Ascending aorta (tissue), 2 donors: Measurements from ENCODE around the gene HAUS3. TPM values are rescaled to one million over a fixed set of nuclear protein-coding genes. Genes with fewer than 3 reads are reported as not detected.

Source experiments
- DNase-seq, 2 donors: peaks; one replicate each; pipeline ENCODE4 v3.0.0-alpha.2; 2019; ENCODE audit warnings: low spot score in 2 of 2
- H3K27ac ChIP-seq, 2 donors: fragments of 200-600 bp; sonication (generic); one replicate each; pipeline ENCODE4 v1.5.1; 2016 to 2017; ENCODE audit warnings: mild to moderate bottlenecking in 1 of 2
- H3K27me3 ChIP-seq: fragments of 200-600 bp; sonication (generic); one replicate; pipeline ENCODE4 v1.5.1; 2017
- H3K36me3 ChIP-seq, 2 donors: fragments of 200-600 bp; sonication (generic); one replicate each; pipeline ENCODE4 v1.5.1; 2016
- H3K4me1 ChIP-seq, 2 donors: fragments of 200-600 bp; sonication (generic); one replicate each; pipeline ENCODE4 v1.5.1; 2016 to 2017; ENCODE audit warnings: mild to moderate bottlenecking in 1 of 2
- H3K4me3 ChIP-seq, 2 donors: fragments of 200-600 bp; sonication (generic); one replicate each; pipeline ENCODE4 v1.5.1; 2016 to 2017; ENCODE audit warnings: mild to moderate bottlenecking in 1 of 2
- H3K9me3 ChIP-seq, 2 donors: fragments of 200-600 bp; sonication (generic); one replicate each; pipeline ENCODE4 v1.5.1; 2016
- intact Hi-C: fragments of 100-400 bp; cut with DNase I; formaldehyde crosslinking; loops from one replicate; pipeline ENCODE4 v1.15.1; 2023
- total RNA-seq: library from RNA; depleted of rRNA; stranded (reverse); fragments of >200 nt; gene quantifications from one replicate; pipeline ENCODE4 v1.1.0, GENCODE V29; 2016
- TF ChIP-seq, protein P1 (sequence below), 3 experiments: fragments of 200-600 bp in 2 of 3; fragments of 450-650 bp in 1 of 3; sonication (generic) in 2 of 3; IDR thresholded peaks; one replicate each; pipeline ENCODE4 v1.5.1; 2016 to 2019; ENCODE audit warnings: antibody characterized with exemption in 3 of 3, mild to moderate bottlenecking in 1 of 3, moderate library complexity in 1 of 3

Gene HAUS3
- total RNA-seq, 1 donor from 2014 or later = 9.0 TPM

DNA sequence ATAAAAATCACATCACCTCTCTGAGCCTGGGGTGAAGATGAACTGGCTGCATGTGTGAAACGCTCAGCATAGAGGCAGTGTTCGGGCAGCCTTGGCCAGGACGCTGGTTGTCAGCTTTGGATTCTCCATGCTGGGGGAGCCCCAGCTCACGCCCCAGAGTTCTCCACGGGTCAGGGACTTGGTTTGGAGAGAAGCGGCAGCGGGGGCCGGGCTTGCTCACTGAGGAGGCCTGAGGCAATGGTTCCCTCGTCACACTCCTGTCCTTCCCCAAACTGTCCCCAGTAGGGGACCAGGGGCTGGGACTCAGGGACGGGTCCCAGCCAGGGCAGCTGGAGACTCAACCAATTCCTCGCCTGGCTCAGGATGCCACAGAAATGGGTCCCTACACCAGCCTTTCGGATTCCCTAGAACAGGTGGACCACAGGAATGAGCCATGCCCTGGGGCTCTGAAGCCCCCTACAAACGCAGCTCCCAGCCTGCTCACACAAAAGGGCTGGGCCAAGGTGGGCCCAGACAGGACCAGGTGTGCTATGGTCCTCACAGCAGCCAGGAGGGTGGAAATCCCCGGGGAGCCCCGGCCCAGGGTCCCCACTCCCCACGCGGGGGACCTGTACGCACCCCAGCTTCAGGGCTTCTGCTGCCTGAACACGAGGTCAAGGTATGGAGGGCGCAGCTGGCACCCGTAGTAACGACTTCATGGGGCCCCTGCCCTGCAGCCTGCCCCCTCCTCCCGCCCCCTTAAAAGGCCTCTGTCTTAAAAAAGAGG lies 18.6 kb upstream of the HAUS3 start:
- TF ChIP-seq, protein P1, sequence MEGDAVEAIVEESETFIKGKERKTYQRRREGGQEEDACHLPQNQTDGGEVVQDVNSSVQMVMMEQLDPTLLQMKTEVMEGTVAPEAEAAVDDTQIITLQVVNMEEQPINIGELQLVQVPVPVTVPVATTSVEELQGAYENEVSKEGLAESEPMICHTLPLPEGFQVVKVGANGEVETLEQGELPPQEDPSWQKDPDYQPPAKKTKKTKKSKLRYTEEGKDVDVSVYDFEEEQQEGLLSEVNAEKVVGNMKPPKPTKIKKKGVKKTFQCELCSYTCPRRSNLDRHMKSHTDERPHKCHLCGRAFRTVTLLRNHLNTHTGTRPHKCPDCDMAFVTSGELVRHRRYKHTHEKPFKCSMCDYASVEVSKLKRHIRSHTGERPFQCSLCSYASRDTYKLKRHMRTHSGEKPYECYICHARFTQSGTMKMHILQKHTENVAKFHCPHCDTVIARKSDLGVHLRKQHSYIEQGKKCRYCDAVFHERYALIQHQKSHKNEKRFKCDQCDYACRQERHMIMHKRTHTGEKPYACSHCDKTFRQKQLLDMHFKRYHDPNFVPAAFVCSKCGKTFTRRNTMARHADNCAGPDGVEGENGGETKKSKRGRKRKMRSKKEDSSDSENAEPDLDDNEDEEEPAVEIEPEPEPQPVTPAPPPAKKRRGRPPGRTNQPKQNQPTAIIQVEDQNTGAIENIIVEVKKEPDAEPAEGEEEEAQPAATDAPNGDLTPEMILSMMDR (IDR thresholded peaks at IDR 0.05) = no peak
- peaks cover 46 to 64% of the 10 kb centered on the region in 2 donors for H3K4me1 ChIP-seq
- peak; percentile 7 to 65 for DNase-seq
- H3K36me3 ChIP-seq = no peaks in the 10 kb centered on the region
- H3K4me3 ChIP-seq = peak overlapping the region; percentile 98
- no peaks in the 10 kb centered on the region for H3K27me3 ChIP-seq
- no peaks in the 10 kb centered on the region for H3K9me3 ChIP-seq
- H3K27ac ChIP-seq = peak overlapping the region; percentile 95 to 96
- intact Hi-C loops = loop anchor here (1.0 to 10.0 kb wide), 9 partner anchors 253 to 1923 kb away; partner anchors contain the start of genes ADD1, FAM53A, HTT and HTT-AS

DNA sequence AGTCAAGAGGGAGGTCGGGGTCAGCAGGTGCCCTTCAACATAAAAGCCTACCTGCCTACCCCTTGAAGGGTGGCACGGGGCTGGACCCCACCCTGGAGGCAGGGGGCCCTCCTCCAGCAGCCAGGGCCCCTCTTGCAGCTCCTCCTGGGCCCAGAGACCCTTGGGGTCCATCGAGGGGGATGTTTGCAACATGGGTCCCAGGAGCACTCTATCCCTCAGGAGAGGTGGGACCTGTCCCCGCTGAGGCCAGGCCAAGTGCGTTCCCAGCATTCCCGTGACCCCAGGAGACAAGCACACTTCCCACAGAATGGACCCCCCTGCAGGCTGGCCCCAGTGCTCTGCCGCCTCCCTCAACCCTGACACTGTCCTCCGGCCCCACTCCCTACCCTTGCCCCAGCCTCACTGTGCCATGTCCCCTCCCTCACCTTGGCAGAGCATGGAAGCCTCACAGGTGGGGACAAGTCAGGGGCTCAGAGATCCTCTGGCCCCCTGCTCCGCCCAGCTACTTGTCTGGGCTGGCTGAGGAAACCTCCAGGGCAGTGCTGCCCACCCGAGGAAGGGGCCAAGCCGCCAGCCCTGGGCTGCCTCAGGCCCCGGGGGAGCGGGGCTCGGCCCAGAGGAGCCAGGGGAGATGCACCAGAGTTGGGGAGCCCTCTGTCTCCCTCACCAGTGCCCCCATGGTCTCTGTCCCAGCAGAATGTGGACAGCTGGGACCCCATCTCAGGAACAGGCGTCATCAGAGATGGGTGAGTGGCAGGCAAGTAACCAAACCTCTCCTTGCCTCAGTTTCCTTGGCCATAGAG lies 17.8 kb upstream of the HAUS3 start:
- intact Hi-C loops = loop anchor here (5.0 to 10.0 kb wide), 8 partner anchors 252 to 1922 kb away; partner anchors contain the start of genes ADD1, FAM53A, HTT and HTT-AS
- Histone ChIP-seq H3K4me3 (peak overlapping the region; percentile 98), H3K27me3 (no peaks in the 10 kb centered on the region), H3K4me1 (peaks cover 48 to 67% of the 10 kb centered on the region in 2 donors), H3K27ac (peak overlapping the region; percentile 95 to 96), H3K36me3 (peaks cover 0 to 2% of the 10 kb centered on the region in 2 donors), H3K9me3 (no peaks in the 10 kb centered on the region)
- DNase-seq = peak; percentile 4 to 60
- TF ChIP-seq, protein P1 (IDR thresholded peaks at IDR 0.05) = no peak

DNA sequence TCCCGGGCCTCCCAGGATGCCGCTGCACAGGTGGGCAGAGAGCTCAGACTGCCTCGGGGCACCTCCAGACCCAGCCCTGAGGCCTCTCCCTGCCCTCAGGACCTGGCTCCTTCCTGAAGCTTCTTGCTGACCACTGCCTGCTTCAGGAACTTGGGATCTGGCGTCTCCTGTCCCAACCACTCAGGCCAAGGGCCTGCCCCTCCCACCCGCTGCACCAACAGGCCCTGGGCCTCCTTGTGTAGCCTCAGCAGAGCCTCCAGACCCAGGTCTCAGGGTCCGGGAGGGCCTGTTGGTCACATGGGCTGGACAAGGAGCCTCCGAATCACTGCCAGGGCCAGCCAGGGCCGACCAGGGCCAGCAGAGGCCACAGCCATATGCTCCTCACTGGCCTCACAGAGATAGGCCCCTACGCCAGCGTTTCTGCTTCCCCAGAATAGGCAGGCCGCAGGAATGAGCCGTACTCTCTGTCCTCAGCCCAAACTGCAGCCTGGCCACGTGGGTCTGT lies 17.2 kb upstream of the HAUS3 start:
- Histone ChIP-seq H3K27ac (peak overlapping the region; percentile 95 to 96), H3K9me3 (no peaks in the 10 kb centered on the region), H3K4me3 (peak overlapping the region; percentile 98), H3K36me3 (peaks cover 0 to 9% of the 10 kb centered on the region in 2 donors), H3K4me1 (peaks cover 48 to 70% of the 10 kb centered on the region in 2 donors), H3K27me3 (no peaks in the 10 kb centered on the region)
- peak; percentile 7 to 65 for DNase-seq
- TF ChIP-seq, protein P1 (IDR thresholded peaks at IDR 0.05) = no peak
- intact Hi-C loops = no loop called here

DNA sequence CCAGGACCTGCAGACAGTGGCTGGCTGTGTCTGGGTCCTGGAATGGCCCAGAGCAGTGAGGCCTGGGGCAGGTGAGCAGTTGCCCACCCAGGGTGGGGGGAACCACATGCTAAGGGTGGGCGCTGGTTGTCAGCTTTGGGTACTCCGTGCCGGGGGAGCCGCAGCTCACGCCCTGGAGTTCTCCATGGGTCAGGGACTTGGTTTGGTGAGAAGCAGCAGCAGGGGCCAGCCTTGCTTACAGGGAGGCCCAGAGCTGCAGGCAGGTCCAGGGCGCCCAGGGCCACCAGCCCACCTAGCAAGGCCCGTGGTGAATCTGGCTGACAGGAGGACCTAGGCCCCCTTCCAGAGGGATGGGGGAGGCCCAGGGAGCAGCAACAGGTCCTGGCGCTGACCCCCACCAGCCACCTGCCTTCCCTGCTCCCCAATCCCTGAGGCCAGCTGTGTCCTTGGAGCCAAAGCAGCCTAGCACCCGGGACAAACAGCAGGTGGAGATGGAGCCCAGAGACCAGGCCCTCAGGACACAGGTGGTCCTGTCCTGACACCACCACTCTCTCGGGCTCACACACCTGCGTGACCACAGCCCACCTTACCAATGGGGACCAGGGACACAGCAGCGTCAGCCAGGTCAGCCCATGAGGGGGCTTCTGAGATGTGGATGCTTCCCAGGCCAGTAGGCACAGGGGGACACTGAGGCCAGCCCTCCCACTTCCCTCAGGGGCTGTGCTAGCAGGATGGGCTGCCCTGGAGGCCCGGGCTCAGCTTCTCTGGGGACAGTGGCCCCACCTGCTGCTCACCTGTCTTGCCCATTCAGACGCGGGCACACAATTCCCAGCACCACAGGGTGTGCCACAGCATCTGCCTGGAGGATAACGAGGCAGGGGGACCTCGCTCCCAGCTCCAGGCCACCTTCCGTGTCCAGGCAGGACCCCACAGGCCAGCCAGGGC lies 16.4 kb upstream of the HAUS3 start:
- Histone ChIP-seq H3K27me3 (no peaks in the 10 kb centered on the region), H3K4me3 (peak overlapping the region in 1 of 2 donors; percentile 98), H3K36me3 (peaks cover 0 to 16% of the 10 kb centered on the region in 2 donors), H3K9me3 (no peaks in the 10 kb centered on the region), H3K27ac (peak overlapping the region; percentile 95 to 96), H3K4me1 (peaks cover 48 to 73% of the 10 kb centered on the region in 2 donors)
- intact Hi-C loops = no loop called here
- TF ChIP-seq, protein P1 (IDR thresholded peaks at IDR 0.05) = no peak
- DNase-seq = peak; percentile 8 to 64
